Measurements from ENCODE around the gene KCNH8. TPM values are rescaled to one million over a fixed set of nuclear protein-coding genes. Genes with fewer than 3 reads are reported as not detected.

Gene KCNH8
- total and polyA plus RNA-seq, 10 of the 15 experiments (the other 5 are each of a cell fraction or from before 2014, with no cell fraction given) = under 0.01 to 0.18 (median 0.07) TPM; not detected in 2

DNA sequence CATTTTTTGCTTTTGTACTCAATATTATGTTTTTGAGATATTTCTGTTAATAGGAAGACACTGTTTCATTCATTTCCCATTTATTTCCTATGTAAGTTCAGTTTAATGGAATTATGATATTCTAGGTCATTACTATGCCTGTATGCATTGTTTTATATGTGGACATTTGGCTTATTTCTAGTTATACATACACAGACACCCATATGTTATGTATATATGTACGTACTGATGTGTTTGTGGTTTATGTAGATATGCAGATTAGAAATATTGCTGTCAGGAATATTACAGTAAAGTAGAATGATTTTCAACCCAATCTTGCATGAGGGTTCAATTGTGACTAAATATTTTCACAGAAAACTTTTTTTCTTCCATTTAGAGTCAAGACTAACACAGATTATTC is 190.5 kb downstream of the KCNH8 start (continued):
- TF ChIP-seq, protein P1, sequence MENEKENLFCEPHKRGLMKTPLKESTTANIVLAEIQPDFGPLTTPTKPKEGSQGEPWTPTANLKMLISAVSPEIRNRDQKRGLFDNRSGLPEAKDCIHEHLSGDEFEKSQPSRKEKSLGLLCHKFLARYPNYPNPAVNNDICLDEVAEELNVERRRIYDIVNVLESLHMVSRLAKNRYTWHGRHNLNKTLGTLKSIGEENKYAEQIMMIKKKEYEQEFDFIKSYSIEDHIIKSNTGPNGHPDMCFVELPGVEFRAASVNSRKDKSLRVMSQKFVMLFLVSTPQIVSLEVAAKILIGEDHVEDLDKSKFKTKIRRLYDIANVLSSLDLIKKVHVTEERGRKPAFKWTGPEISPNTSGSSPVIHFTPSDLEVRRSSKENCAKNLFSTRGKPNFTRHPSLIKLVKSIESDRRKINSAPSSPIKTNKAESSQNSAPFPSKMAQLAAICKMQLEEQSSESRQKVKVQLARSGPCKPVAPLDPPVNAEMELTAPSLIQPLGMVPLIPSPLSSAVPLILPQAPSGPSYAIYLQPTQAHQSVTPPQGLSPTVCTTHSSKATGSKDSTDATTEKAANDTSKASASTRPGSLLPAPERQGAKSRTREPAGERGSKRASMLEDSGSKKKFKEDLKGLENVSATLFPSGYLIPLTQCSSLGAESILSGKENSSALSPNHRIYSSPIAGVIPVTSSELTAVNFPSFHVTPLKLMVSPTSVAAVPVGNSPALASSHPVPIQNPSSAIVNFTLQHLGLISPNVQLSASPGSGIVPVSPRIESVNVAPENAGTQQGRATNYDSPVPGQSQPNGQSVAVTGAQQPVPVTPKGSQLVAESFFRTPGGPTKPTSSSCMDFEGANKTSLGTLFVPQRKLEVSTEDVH (IDR thresholded peaks at IDR 0.05; ENCODE audit: low read depth, partially characterized antibody) = no peak
- no peak for TF ChIP-seq RELA (IDR thresholded peaks at IDR 0.05; ENCODE audit: borderline replicate concordance, partially characterized antibody)
- TF ChIP-seq DPF2 (IDR thresholded peaks at IDR 0.05) = no peak
- TF ChIP-seq USF2 (IDR thresholded peaks at IDR 0.05; ENCODE audit: borderline replicate concordance, low read depth, low read length) = no peak
- TF ChIP-seq HSF1 (IDR thresholded peaks at IDR 0.05; ENCODE audit: low read depth, low read length) = no peak
- TF ChIP-seq ASH2L (IDR thresholded peaks at IDR 0.05; ENCODE audit: borderline replicate concordance, low read depth) = no peak
- TF ChIP-seq BHLHE40 (IDR thresholded peaks at IDR 0.05; ENCODE audit: borderline replicate concordance in 1 of 2, low read depth in 2 of 2, low read length in 1 of 2) = no peak
- no peak for TF ChIP-seq SIX5 (IDR thresholded peaks at IDR 0.05; ENCODE audit: low read depth, low read length, severe bottlenecking)
- no peak for TF ChIP-seq EP300 (IDR thresholded peaks at IDR 0.05; ENCODE audit: borderline replicate concordance in 1 of 2, control insufficient read depth in 1 of 2, low read depth in 2 of 2, low read length in 2 of 2)
- no peak for TF ChIP-seq PAX5 (IDR thresholded peaks at IDR 0.05; ENCODE audit: borderline replicate concordance, low read depth, low read length)
- no peak for TF ChIP-seq NBN (IDR thresholded peaks at IDR 0.05)
- TF ChIP-seq E2F4 (IDR thresholded peaks at IDR 0.05; ENCODE audit: low read depth, low read length) = no peak
